Renal pelvis (tissue), 12 donors: Measurements from ENCODE around the gene SERPINI2. TPM values are rescaled to one million over a fixed set of nuclear protein-coding genes. Genes with fewer than 3 reads are reported as not detected.

Experiments used
- DNase-seq: peaks from one replicate; pipeline ENCODE4 v3.0.0-alpha.2; 2013
- long read RNA-seq, 16 experiments: transcript quantifications; one replicate each; lab custom pipeline, GENCODE V29; 2026
- polyA plus RNA-seq, 3 donors: library from polyadenylated mRNA; unstranded; fragments of 120-200 nt; gene quantifications; one replicate each; pipeline ENCODE4 v1.2.1, GENCODE V29; 2013; ENCODE audit not compliant: insufficient read length in 3 of 3

Gene SERPINI2, protein sequence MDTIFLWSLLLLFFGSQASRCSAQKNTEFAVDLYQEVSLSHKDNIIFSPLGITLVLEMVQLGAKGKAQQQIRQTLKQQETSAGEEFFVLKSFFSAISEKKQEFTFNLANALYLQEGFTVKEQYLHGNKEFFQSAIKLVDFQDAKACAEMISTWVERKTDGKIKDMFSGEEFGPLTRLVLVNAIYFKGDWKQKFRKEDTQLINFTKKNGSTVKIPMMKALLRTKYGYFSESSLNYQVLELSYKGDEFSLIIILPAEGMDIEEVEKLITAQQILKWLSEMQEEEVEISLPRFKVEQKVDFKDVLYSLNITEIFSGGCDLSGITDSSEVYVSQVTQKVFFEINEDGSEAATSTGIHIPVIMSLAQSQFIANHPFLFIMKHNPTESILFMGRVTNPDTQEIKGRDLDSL
- 1 to 10 TPM; 1.0 to 2.9 (median 1.5) TPM for polyA plus RNA-seq
- long read RNA-seq, donor 1, result 0 reads
- long read RNA-seq, donor 2, result 0 reads
- long read RNA-seq, donor 3, result 0 reads
- long read RNA-seq, donor 4, result 0 reads
- long read RNA-seq, donor 5, result 0 reads
- long read RNA-seq, donor 6, partial matches to known transcripts, result 0 of 1 reads
- long read RNA-seq, donor 6, other reads (novel, unspliced or antisense), result 0 of 1 reads
- long read RNA-seq, donor 7, result 0 reads
- long read RNA-seq, donor 8, partial matches to known transcripts, result 6 of 24 reads
- long read RNA-seq, donor 8, other reads (novel, unspliced or antisense), result 18 of 24 reads
- long read RNA-seq, donor 9, result 0 reads
- long read RNA-seq, donor 10, result 0 reads
- long read RNA-seq, donor 11, result 0 reads
- long read RNA-seq, donor 12, result 0 reads
- long read RNA-seq, donor 13, result 0 reads
- long read RNA-seq, donor 14, result 0 reads
- long read RNA-seq, donor 15, result 0 reads
- long read RNA-seq, donor 16, result 0 reads

DNA sequence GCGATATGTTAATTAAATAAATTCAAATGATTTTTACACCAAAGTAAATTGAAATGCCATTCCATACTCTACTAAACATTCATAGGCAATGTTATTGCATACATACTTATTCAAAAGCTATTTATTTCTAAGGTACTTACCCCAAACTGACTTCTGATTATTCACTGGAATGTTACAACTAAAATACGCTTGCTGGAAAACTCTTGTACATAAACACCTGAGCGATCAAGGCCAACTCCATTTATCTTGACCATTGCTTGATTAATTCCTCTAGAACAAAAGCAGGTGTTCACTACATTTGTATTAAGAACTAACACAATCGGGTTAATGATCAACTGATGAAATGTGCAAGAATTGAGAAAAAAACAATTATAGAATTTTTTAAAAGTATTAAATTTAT, at the start of gene SERPINI2:
Gene SERPINI2, minus strand, starts transcription at position 180 of the 400 bp plus-strand sequence. CDS start 2,208 bp downstream, outside the sequence.
- DNase-seq, result no peak

DNA sequence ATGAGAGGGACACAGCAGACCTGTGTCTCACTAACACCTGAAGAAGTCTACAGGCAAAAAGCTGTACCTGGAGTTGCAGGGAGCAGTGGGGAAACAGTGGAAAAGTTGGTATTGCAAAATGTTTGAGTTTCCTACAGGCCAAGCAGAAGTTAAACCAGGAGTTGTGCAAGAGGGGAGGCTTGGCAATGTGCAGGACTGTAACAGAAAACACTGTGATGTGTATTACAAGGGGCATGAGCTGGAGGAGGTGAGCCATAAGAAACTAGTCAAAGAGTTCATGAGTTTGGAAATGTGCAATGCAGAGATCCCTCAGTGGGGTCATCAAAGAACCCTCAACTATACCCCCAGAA, 47.1 kb upstream of the SERPINI2 start:
- DNase-seq, result no peak

DNA sequence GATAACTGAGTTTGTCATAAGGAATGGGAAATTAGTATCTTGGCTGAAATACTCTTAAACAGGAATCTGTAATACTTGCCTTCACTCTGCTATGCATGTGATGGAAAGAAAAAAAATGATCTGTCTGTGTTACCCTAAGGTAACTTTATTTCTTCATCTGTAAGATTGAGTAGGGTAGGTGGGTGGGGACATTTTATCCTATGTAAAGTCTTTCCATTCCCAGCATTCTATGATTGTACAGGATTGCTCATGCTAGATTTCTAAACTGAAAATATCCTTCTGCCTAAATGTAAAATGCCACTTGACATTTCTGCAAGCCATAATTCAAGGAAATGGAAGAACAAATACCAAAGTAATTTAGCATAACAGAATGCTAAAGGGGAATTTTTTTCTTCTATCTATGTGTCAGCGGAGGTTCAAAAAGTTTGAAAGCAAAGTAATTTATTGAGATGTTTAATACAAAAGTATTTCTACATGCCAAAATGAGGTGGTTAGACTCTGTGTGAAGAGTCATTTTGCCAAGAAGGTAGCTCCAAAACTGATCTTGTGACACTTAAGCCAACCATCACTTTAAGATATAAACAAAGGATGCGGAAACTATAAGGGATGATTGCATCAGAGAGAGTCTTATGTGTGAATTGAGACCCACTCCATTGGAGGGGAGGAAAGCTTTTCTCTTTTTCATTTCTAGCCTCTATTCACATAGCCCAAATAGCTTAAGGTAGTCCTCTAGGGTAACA, 46.6 kb upstream of the SERPINI2 start:
- DNase-seq, result no peak

- DNase-seq, result no peak
Measured at GRCh38 chr3:167507954-167508353, 34.1 kb upstream of the SERPINI2 start.

GRCh38 chr3:167502401-167502800, 28.6 kb upstream of the SERPINI2 start:
- DNase-seq, result no peak

- DNase-seq, result no peak
Measured at GRCh38 chr3:167501941-167502340, 28.1 kb upstream of the SERPINI2 start.

DNA sequence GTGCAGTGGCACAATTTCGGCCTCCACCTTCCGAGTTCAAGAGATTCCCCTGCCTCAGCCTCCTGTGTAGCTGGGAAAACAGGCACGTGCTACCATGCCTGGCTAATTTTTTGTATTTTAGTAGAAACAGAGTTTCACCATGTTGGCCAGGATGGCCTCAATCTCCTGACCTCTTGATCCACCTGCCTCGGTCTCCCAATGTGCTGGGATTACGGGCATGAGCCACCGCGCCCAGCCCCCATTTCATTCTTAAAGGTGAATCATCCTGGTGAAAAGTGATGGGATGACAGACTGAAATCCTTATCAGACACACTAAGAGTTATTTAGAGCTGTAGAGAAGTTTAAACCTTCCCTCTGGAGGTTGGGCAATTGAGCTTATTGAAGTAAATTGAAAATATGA, 24.1 kb upstream of the SERPINI2 start:
- DNase-seq, result no peak

GRCh38 chr3:167493244-167493643, 19.4 kb upstream of the SERPINI2 start:
- no peak for DNase-seq

DNA sequence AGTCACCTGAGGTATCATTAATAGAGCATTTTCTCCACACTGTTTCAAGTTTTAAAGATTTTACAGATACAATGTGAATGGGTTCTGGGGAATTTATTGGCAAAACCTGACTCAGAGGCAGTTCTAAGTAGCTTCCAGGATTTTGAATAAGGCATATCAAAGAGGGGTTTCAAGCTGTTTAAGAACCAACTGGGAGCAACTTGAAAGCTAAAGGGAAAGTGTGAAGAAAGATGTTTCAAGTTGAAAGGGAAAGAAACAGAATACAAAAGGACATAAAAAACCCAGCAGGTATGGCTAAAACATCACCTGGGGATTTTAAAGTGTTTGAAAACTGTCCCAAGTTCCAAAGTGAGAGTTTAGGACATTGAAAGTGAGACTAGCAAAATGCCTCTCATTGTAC, 17.8 kb upstream of the SERPINI2 start:
- no peak for DNase-seq

GRCh38 chr3:167489571-167489970, 15.7 kb upstream of the SERPINI2 start:
- no peak for DNase-seq

DNA sequence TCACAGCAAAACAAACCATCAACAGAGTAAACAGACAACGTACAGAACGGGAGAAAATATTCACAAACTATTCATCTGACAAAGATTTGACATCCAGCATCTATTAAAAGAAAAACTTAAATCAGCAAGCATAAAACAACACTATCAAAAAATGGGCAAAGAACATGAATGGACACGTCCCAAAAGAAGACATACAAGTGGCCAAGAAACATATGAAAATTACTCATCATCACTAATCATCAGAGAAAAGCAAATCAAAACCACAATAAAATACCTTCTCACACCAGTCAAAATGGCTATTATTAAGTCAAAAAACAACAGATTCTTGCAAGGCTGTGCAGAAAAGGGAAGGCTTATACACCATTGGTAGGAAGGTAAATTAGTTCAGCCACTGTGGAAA, 13.7 kb upstream of the SERPINI2 start:
- no peak for DNase-seq

- DNase-seq, result no peak
Measured at GRCh38 chr3:167484551-167484950, 10.7 kb upstream of the SERPINI2 start.

DNA sequence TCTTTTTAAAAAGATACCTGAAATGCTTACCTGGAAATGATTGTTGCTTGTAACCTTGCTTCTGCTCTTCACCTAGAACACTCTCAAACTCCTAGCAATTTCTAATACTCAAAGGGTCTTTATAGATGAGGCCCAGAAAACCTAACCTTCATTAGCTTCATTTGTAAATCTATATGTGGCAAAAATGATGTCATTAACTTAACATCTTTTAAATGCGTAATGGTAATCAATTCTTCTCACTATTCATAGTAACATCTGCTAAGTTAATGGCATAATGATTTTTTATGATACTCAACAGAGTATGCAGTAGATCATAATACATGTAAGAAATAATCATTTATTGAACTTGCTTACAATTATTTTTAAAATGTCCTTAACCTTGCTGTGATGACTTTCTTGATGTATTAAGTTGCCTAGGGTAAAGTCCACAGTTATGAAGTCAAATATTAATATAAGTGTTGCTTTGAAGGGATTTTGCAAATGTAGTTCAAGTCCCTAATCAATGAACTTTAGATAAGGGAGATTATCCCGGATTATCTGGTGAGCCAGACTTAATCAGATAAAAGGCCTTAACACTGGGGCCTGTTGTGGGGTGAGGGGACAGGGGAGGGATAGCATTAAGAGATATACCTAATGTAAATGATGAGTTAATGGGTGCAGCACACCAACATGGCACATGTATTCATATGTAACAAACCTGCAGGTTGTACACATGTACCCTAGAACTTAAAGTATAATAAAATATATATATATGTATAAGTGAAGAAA, 10.1 kb upstream of the SERPINI2 start:
- no peak for DNase-seq

GRCh38 chr3:167481164-167481563, 7.3 kb upstream of the SERPINI2 start:
- no peak for DNase-seq

- DNase-seq, result no peak
Measured at GRCh38 chr3:167480748-167481147, 6.9 kb upstream of the SERPINI2 start.

GRCh38 chr3:167469381-167469780, 4.5 kb downstream of the SERPINI2 start:
- no peak for DNase-seq

- DNase-seq, result no peak
Measured at GRCh38 chr3:167467848-167468611, 5.8 kb downstream of the SERPINI2 start.

- no peak for DNase-seq
Measured at GRCh38 chr3:167466966-167467365, 6.9 kb downstream of the SERPINI2 start.

GRCh38 chr3:167456157-167456799, 17.6 kb downstream of the SERPINI2 start:
- DNase-seq, result no peak

DNA sequence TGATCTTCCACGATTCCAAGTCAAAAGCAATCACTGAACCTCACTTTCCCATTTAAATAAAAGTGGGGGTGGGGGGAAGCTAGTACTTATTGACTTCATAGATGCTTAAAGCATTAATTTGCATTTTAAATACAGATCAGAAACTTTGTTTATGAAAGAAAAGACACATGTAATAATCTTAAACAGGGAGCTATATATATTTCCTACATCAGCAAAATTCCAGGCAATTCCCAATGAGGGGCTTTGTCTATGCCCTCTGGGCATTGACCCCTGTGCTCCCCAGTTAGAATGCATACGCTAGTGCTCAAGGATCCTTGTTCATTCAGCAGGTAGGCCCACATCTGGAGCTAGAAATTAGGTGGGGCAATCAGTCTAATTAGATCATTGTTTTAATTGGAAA, 20.0 kb downstream of the SERPINI2 start:
- DNase-seq, result no peak
